ENCODE data around the gene PARD3B.

- TF ChIP-seq POLR2A (IDR thresholded peaks at IDR 0.05; ENCODE audit: low read depth, low read length), result no peak
- TF ChIP-seq POLR2AphosphoS5 (IDR thresholded peaks at IDR 0.05; ENCODE audit: low read depth, low read length), result no peak
- TF ChIP-seq TAF1 (IDR thresholded peaks at IDR 0.05; ENCODE audit: borderline replicate concordance, low read depth, low read length), result no peak
These were observed 118.6 kb downstream of the PARD3B start for GRCh38 chr2:204663816-204664425.

All from GM12892 (cell line).